Caco-2 (cell line): ENCODE measurements around the gene PLSCR3. TPM values are rescaled to one million over a fixed set of nuclear protein-coding genes. Genes with fewer than 3 reads are reported as not detected.

Source experiments
- BruUV-seq: library from RNA; stranded (reverse); fragments of 400-500 nt; replicated peaks from 2 replicates; lab custom pipeline; 2021; lab: Mats Ljungman, UMichigan
- CTCF ChIA-PET: fragments of 300-600 bp; sonication (Branson Sonifier 250); formaldehyde crosslinking; loops from one replicate; lab custom pipeline; 2022; ENCODE audit warnings: antibody characterized with exemption; lab: Charles Lee
- POLR2A ChIA-PET: fragments of 300-600 bp; sonication (Branson Sonifier 250); formaldehyde crosslinking; loops from one replicate; lab custom pipeline; 2022; ENCODE audit warnings: antibody characterized with exemption; lab: Charles Lee
- DNase-seq, 2 experiments: peaks; one replicate each; pipeline versions ENCODE4 v3.0.0 to v3.0.0-alpha.2; 2020 to 2022
- H3K27me3 ChIP-seq: replicated peaks from 2 replicates; pipeline ENCODE4 v1.6.0; 2011; ENCODE audit warnings: low read length; ENCODE audit not compliant: control insufficient read depth, insufficient read depth
- H3K36me3 ChIP-seq: 2 replicates; pipeline ENCODE4 v1.5.1; 2011; ENCODE audit warnings: low read length; ENCODE audit not compliant: control insufficient read depth, insufficient read depth
- H3K4me1 ChIP-seq: fragments of 250-450 bp; sonication (Bioruptor Pico); 2 replicates; pipeline ENCODE4 v1.5.1; 2020; ENCODE audit warnings: mild to moderate bottlenecking
- H3K4me3 ChIP-seq: 2 replicates; pipeline ENCODE4 v1.5.1; 2011; ENCODE audit warnings: low read depth, mild to moderate bottlenecking, control low read depth, low read length
- H3K9me3 ChIP-seq: fragments of 250-450 bp; sonication (Bioruptor Pico); 2 replicates; pipeline ENCODE4 v1.5.1; 2020; ENCODE audit warnings: mild to moderate bottlenecking, moderate library complexity
- H3K27ac Mint-ChIP-seq: one replicate; pipeline ENCODE4 v1.8.0; 2022; ENCODE audit warnings: mixed read lengths; ENCODE audit not compliant: unreplicated experiment
- H3K27me3 Mint-ChIP-seq: one replicate; pipeline ENCODE4 v1.8.0; 2022; ENCODE audit warnings: mixed read lengths; ENCODE audit not compliant: insufficient read depth, unreplicated experiment
- H3K36me3 Mint-ChIP-seq: one replicate; pipeline ENCODE4 v1.8.0; 2022; ENCODE audit warnings: mild to moderate bottlenecking, mixed read lengths; ENCODE audit not compliant: insufficient read depth, unreplicated experiment
- H3K4me1 Mint-ChIP-seq: one replicate; pipeline ENCODE4 v1.8.0; 2022; ENCODE audit warnings: low read depth, mixed read lengths; ENCODE audit not compliant: unreplicated experiment
- H3K4me3 Mint-ChIP-seq: one replicate; pipeline ENCODE4 v1.8.0; 2022; ENCODE audit warnings: mild to moderate bottlenecking, moderate library complexity, mixed read lengths; ENCODE audit not compliant: unreplicated experiment
- H3K9me3 Mint-ChIP-seq: one replicate; pipeline ENCODE4 v1.8.0; 2022; ENCODE audit warnings: mixed read lengths; ENCODE audit not compliant: unreplicated experiment
- CTCF ChIP-seq, 2 experiments: fragments of 200-600 bp in 1 of 2; IDR thresholded peaks; 1 replicate in 1 of 2; 2 replicates in 1 of 2; pipeline versions ENCODE4 v1.5.1 to v1.8.0; 2011 to 2022; ENCODE audit warnings: antibody characterized with exemption in 1 of 2, control low read depth in 1 of 2, inconsistent platforms in 1 of 2, low read depth in 1 of 2, low read length in 1 of 2, mild to moderate bottlenecking in 1 of 2, moderate library complexity in 1 of 2; ENCODE audit not compliant: insufficient read depth in 1 of 2, severe bottlenecking in 1 of 2, unreplicated experiment in 1 of 2
- intact Hi-C: fragments of 100-400 bp; cut with micrococcal nuclease; formaldehyde crosslinking; loops from one replicate; pipeline ENCODE4 v1.10.0; 2022; ENCODE audit not compliant: unreplicated experiment
- total RNA-seq: library from RNA; stranded (reverse); gene quantifications from 2 replicates; pipeline ENCODE4 v1.2.3, GENCODE V29; 2022

PLSCR3 gene
- total RNA-seq, 1 experiment from 2014 or later = 14.5 TPM

GRCh38 chr17:7343250-7343649 lies 51.1 kb downstream of the PLSCR3 start:
- Histone ChIP-seq H3K4me1 (no peaks in the 10 kb centered on the region), H3K9me3 (no peaks in the 10 kb centered on the region), H3K4me3 (no peak overlapping the region), H3K27me3 (no peaks in the 10 kb centered on the region), H3K36me3 (no peaks in the 10 kb centered on the region)
- peaks cover 16% of the 10 kb centered on the region for H3K36me3 Mint-ChIP-seq
- no peak overlapping the region for H3K27ac Mint-ChIP-seq
- no peaks in the 10 kb centered on the region for H3K9me3 Mint-ChIP-seq
- no TSS peak for BruUV-seq
- no peak for TF ChIP-seq CTCF (IDR thresholded peaks at IDR 0.05; ENCODE audit: insufficient read depth in 1 of 2, low read depth in 1 of 2, low read length in 1 of 2, severe bottlenecking in 1 of 2, unreplicated experiment in 1 of 2)
- peaks cover 6% of the 10 kb centered on the region for H3K4me1 Mint-ChIP-seq
- CTCF ChIA-PET = interaction anchor here (1.2 to 1.9 kb wide), 3 partner anchors 14 to 297 kb away, joined by 4 to 5 read pairs (median 4); partner anchors contain the start of genes NEURL4 and SLC2A4
- no peak for DNase-seq
- H3K27me3 Mint-ChIP-seq = peaks cover 3% of the 10 kb centered on the region
- intact Hi-C loops = no loop called here
- no peak overlapping the region for H3K4me3 Mint-ChIP-seq
- POLR2A ChIA-PET = no interaction called here

- intact Hi-C loops = no loop called here
- Mint-ChIP-seq H3K4me1 (peaks cover 6% of the 10 kb centered on the region), H3K27ac (no peak overlapping the region), H3K4me3 (no peak overlapping the region), H3K36me3 (peaks cover 15% of the 10 kb centered on the region), H3K27me3 (peaks cover 3% of the 10 kb centered on the region), H3K9me3 (no peaks in the 10 kb centered on the region)
- Histone ChIP-seq H3K36me3 (no peaks in the 10 kb centered on the region), H3K27me3 (no peaks in the 10 kb centered on the region), H3K4me1 (no peaks in the 10 kb centered on the region), H3K9me3 (no peaks in the 10 kb centered on the region), H3K4me3 (no peak overlapping the region)
- BruUV-seq = no TSS peak
- ChIA-PET CTCF (no interaction called here), POLR2A (no interaction called here)
- no peak for TF ChIP-seq CTCF (IDR thresholded peaks at IDR 0.05; ENCODE audit: insufficient read depth in 1 of 2, low read depth in 1 of 2, low read length in 1 of 2, severe bottlenecking in 1 of 2, unreplicated experiment in 1 of 2)
- DNase-seq = no peak
Measured at GRCh38 chr17:7341842-7342241, 52.5 kb downstream of the PLSCR3 start.

- DNase-seq = no peak
- peaks cover 11% of the 10 kb centered on the region for H3K36me3 Mint-ChIP-seq
- H3K4me3 Mint-ChIP-seq = no peak overlapping the region
- peaks cover 3% of the 10 kb centered on the region for H3K27me3 Mint-ChIP-seq
- POLR2A ChIA-PET = no interaction called here
- Histone ChIP-seq H3K27me3 (no peaks in the 10 kb centered on the region), H3K36me3 (no peaks in the 10 kb centered on the region), H3K4me3 (no peak overlapping the region), H3K4me1 (no peaks in the 10 kb centered on the region), H3K9me3 (no peaks in the 10 kb centered on the region)
- no peak for TF ChIP-seq CTCF (IDR thresholded peaks at IDR 0.05; ENCODE audit: insufficient read depth in 1 of 2, low read depth in 1 of 2, low read length in 1 of 2, severe bottlenecking in 1 of 2, unreplicated experiment in 1 of 2)
- intact Hi-C loops = no loop called here
- CTCF ChIA-PET = no interaction called here
- no peaks in the 10 kb centered on the region for H3K9me3 Mint-ChIP-seq
- H3K27ac Mint-ChIP-seq = no peak overlapping the region
- no TSS peak for BruUV-seq
- peaks cover 6% of the 10 kb centered on the region for H3K4me1 Mint-ChIP-seq
Measured at GRCh38 chr17:7340179-7340578, 54.1 kb downstream of the PLSCR3 start.

Other genes starting within 250 kb of the PLSCR3 start
- 8.3 and 9.2 TPM in 2 replicates for gene ASGR1, start 215.2 kb downstream of the PLSCR3 start, total RNA-seq
- 0.98 and 1.8 TPM in 2 replicates for gene DLG4, start 174.7 kb downstream of the PLSCR3 start, total RNA-seq
- gene ACADVL, start 174.6 kb downstream of the PLSCR3 start, total RNA-seq = 133 and 164 TPM in 2 replicates
- gene DVL2, start 160.0 kb downstream of the PLSCR3 start, total RNA-seq = 38.3 and 41.3 TPM in 2 replicates
- gene PHF23, start 155.1 kb downstream of the PLSCR3 start, total RNA-seq = 20.5 and 20.6 TPM in 2 replicates
- gene GABARAP, start 152.1 kb downstream of the PLSCR3 start, total RNA-seq = 129 and 140 TPM in 2 replicates
- gene CTDNEP1, start 142.8 kb downstream of the PLSCR3 start, total RNA-seq = 68.6 and 71.1 TPM in 2 replicates
- gene ELP5, start 142.3 kb downstream of the PLSCR3 start, total RNA-seq = 43.2 and 43.3 TPM in 2 replicates
- gene CLDN7, start 132.0 kb downstream of the PLSCR3 start, total RNA-seq = 111 and 115 TPM in 2 replicates
- gene SLC2A4, start 112.8 kb downstream of the PLSCR3 start, total RNA-seq = 0.35 and 0.88 TPM in 2 replicates
- gene YBX2, start 99.9 kb downstream of the PLSCR3 start, total RNA-seq = 21.1 and 27.6 TPM in 2 replicates
- gene EIF5A, start 86.9 kb downstream of the PLSCR3 start, total RNA-seq = 345 and 388 TPM in 2 replicates
- gene GPS2, start 79.2 kb downstream of the PLSCR3 start, total RNA-seq = 36.0 and 39.2 TPM in 2 replicates
- gene NEURL4, start 65.2 kb downstream of the PLSCR3 start, total RNA-seq = 29.5 and 31.1 TPM in 2 replicates
- gene ACAP1, start 58.0 kb downstream of the PLSCR3 start, total RNA-seq = 1.6 TPM in 1 of 2 replicates, not detected in the other
- 5.1 and 5.4 TPM in 2 replicates for gene KCTD11, start 42.4 kb downstream of the PLSCR3 start, total RNA-seq
- gene TMEM95, start 39.4 kb downstream of the PLSCR3 start, total RNA-seq = not detected in 2 replicates
- gene TNK1, start 13.4 kb downstream of the PLSCR3 start, total RNA-seq = 6.1 and 6.4 TPM in 2 replicates
- 40.2 and 41.3 TPM in 2 replicates for gene TMEM256, start 9.6 kb upstream of the PLSCR3 start, total RNA-seq
- 12.6 and 16.1 TPM in 2 replicates for gene NLGN2, start 13.3 kb upstream of the PLSCR3 start, total RNA-seq
- 0.52 TPM in 1 of 2 replicates, not detected in the other for gene SPEM1, start 25.8 kb upstream of the PLSCR3 start, total RNA-seq
- gene SPEM2, start 31.1 kb upstream of the PLSCR3 start, total RNA-seq = not detected in 2 replicates
- gene SPEM3, start 34.3 kb upstream of the PLSCR3 start, total RNA-seq = not detected in 2 replicates
- gene TMEM102, start 40.9 kb upstream of the PLSCR3 start, total RNA-seq = 2.9 and 3.7 TPM in 2 replicates
- gene FGF11, start 45.0 kb upstream of the PLSCR3 start, total RNA-seq = 0.91 and 1.3 TPM in 2 replicates
- gene CHRNB1, start 50.5 kb upstream of the PLSCR3 start, total RNA-seq = 1.7 and 2.6 TPM in 2 replicates
- 15.5 and 16.5 TPM in 2 replicates for gene ZBTB4, start 85.1 kb upstream of the PLSCR3 start, total RNA-seq
- gene SLC35G6, start 86.9 kb upstream of the PLSCR3 start, total RNA-seq = not detected in 2 replicates
- 69.8 and 72.1 TPM in 2 replicates for gene POLR2A, start 89.8 kb upstream of the PLSCR3 start, total RNA-seq
- gene TNFSF12, start 154.5 kb upstream of the PLSCR3 start, total RNA-seq = not detected in 2 replicates
- gene TNFSF13, start 164.2 kb upstream of the PLSCR3 start, total RNA-seq = 0.20 TPM in 1 of 2 replicates, not detected in the other
- gene SENP3, start 167.4 kb upstream of the PLSCR3 start, total RNA-seq = 29.2 and 30.2 TPM in 2 replicates
- 1.1 and 1.6 TPM in 2 replicates for gene CD68, start 185.1 kb upstream of the PLSCR3 start, total RNA-seq
- 44.2 and 49.7 TPM in 2 replicates for gene MPDU1, start 189.3 kb upstream of the PLSCR3 start, total RNA-seq
- 0.53 TPM in 1 of 2 replicates, not detected in the other for gene SOX15, start 195.6 kb upstream of the PLSCR3 start, total RNA-seq
- 20.5 and 25.3 TPM in 2 replicates for gene FXR2, start 220.4 kb upstream of the PLSCR3 start, total RNA-seq
- gene SAT2, start 233.3 kb upstream of the PLSCR3 start, total RNA-seq = 33.0 TPM in 2 replicates
- 0.93 and 1.2 TPM in 2 replicates for gene SHBG, start 235.6 kb upstream of the PLSCR3 start, total RNA-seq